Thoracic aorta (tissue), 2 donors: ENCODE measurements around the gene MDK. TPM values are rescaled to one million over a fixed set of nuclear protein-coding genes. Genes with fewer than 3 reads are reported as not detected.

Source experiments
- ATAC-seq: fragments of 150-250 bp; one replicate; pipeline ENCODE4 v1.8.0; 2017; ENCODE audit warnings: low read depth; ENCODE audit not compliant: insufficient number of reproducible peaks, low FRiP score
- DNase-seq: peaks from one replicate; pipeline ENCODE4 v3.0.0-alpha.2; 2020; ENCODE audit warnings: low spot score
- H3K27ac ChIP-seq, 2 donors: fragments of 200-600 bp; sonication (generic); 1 replicate in 1 of 2; 2 replicates in 1 of 2; pipeline ENCODE4 v1.5.1; 2016; ENCODE audit warnings: mild to moderate bottlenecking in 2 of 2, moderate library complexity in 2 of 2
- H3K27me3 ChIP-seq: fragments of 200-600 bp; sonication (generic); replicated peaks from 2 replicates; pipeline ENCODE4 v1.6.0; 2016; ENCODE audit warnings: mild to moderate bottlenecking; ENCODE audit not compliant: insufficient read depth
- H3K36me3 ChIP-seq: fragments of 200-600 bp; sonication (generic); one replicate; pipeline ENCODE4 v1.5.1; 2016
- H3K4me1 ChIP-seq, 2 donors: fragments of 200-600 bp; sonication (generic); 1 replicate in 1 of 2; 2 replicates in 1 of 2; pipeline versions ENCODE4 v1.5.1 to v1.6.0; 2016; ENCODE audit warnings: low read depth in 2 of 2, mild to moderate bottlenecking in 1 of 2; ENCODE audit not compliant: control insufficient read depth in 1 of 2
- H3K4me3 ChIP-seq: fragments of 200-600 bp; sonication (generic); 2 replicates; pipeline ENCODE4 v1.5.1; 2016; ENCODE audit warnings: mild to moderate bottlenecking
- H3K9me3 ChIP-seq: fragments of 200-600 bp; sonication (generic); 2 replicates; pipeline ENCODE4 v1.5.1; 2016
- CTCF ChIP-seq: fragments of 200-600 bp; sonication (generic); IDR thresholded peaks from one replicate; pipeline ENCODE4 v1.5.1; 2019; ENCODE audit warnings: antibody characterized with exemption
- total RNA-seq, 2 donors: library from RNA; depleted of rRNA; stranded (reverse); fragments of >200 nt; gene quantifications; one replicate each; pipeline versions ENCODE4 v1.1.0 to v1.2.3, GENCODE V29; 2016

The MDK gene
- total RNA-seq, 2 donors from 2014 or later: 13.5 to 21.0 TPM

GRCh38 chr11:46374815-46375214 is 6.7 kb upstream of the MDK start:
- Histone ChIP-seq H3K27ac (no peak overlapping the region), H3K36me3 (peaks cover 42% of the 10 kb centered on the region), H3K27me3 (no peaks in the 10 kb centered on the region), H3K4me3 (no peak overlapping the region), H3K4me1 (no peaks in the 10 kb centered on the region), H3K9me3 (no peaks in the 10 kb centered on the region)
- ATAC-seq (no peak), DNase-seq (no peak)
- no peak for TF ChIP-seq CTCF

GRCh38 chr11:46375392-46376101 is 5.9 kb upstream of the MDK start:
- H3K27ac ChIP-seq: no peak overlapping the region
- ATAC-seq (no peak), DNase-seq (no peak)
- no peaks in the 10 kb centered on the region for H3K4me1 ChIP-seq
- peaks cover 42% of the 10 kb centered on the region for H3K36me3 ChIP-seq
- H3K4me3 ChIP-seq: no peak overlapping the region
- no peaks in the 10 kb centered on the region for H3K27me3 ChIP-seq
- H3K9me3 ChIP-seq: no peaks in the 10 kb centered on the region
- TF ChIP-seq CTCF: no peak

- no peaks in the 10 kb centered on the region for H3K9me3 ChIP-seq
- no peak overlapping the region for H3K4me3 ChIP-seq
- peaks cover 35% of the 10 kb centered on the region for H3K36me3 ChIP-seq
- TF ChIP-seq CTCF: no peak
- no peaks in the 10 kb centered on the region for H3K27me3 ChIP-seq
- no peak overlapping the region for H3K27ac ChIP-seq
- no peaks in the 10 kb centered on the region for H3K4me1 ChIP-seq
- DNase-seq (no peak), ATAC-seq (no peak)
Measured at GRCh38 chr11:46376258-46377050, 5.0 kb upstream of the MDK start.

GRCh38 chr11:46377290-46377689 is 4.2 kb upstream of the MDK start:
- no peak overlapping the region for H3K4me3 ChIP-seq
- no peaks in the 10 kb centered on the region for H3K9me3 ChIP-seq
- H3K27ac ChIP-seq: no peak overlapping the region
- DNase-seq: no peak
- peaks cover 30% of the 10 kb centered on the region for H3K36me3 ChIP-seq
- peaks cover 6% of the 10 kb centered on the region in 2 donors for H3K4me1 ChIP-seq
- no peak for TF ChIP-seq CTCF
- no peak for ATAC-seq
- no peaks in the 10 kb centered on the region for H3K27me3 ChIP-seq

- H3K27me3 ChIP-seq: no peaks in the 10 kb centered on the region
- H3K4me1 ChIP-seq: peaks cover 9 to 11% of the 10 kb centered on the region in 2 donors
- peaks cover 27% of the 10 kb centered on the region for H3K36me3 ChIP-seq
- ATAC-seq (no peak), DNase-seq (no peak)
- no peak overlapping the region for H3K27ac ChIP-seq
- H3K9me3 ChIP-seq: no peaks in the 10 kb centered on the region
- TF ChIP-seq CTCF: no peak
- no peak overlapping the region for H3K4me3 ChIP-seq
Measured at GRCh38 chr11:46377831-46378230, 3.6 kb upstream of the MDK start.
